Fibroblast of skin of right biceps (primary cell): ENCODE data around the gene HOXA2.

Experiments used
- DNase-seq: peaks from one replicate; pipeline ENCODE4 v3.0.0-alpha.2; 2013

The HOXA2 gene

DNA sequence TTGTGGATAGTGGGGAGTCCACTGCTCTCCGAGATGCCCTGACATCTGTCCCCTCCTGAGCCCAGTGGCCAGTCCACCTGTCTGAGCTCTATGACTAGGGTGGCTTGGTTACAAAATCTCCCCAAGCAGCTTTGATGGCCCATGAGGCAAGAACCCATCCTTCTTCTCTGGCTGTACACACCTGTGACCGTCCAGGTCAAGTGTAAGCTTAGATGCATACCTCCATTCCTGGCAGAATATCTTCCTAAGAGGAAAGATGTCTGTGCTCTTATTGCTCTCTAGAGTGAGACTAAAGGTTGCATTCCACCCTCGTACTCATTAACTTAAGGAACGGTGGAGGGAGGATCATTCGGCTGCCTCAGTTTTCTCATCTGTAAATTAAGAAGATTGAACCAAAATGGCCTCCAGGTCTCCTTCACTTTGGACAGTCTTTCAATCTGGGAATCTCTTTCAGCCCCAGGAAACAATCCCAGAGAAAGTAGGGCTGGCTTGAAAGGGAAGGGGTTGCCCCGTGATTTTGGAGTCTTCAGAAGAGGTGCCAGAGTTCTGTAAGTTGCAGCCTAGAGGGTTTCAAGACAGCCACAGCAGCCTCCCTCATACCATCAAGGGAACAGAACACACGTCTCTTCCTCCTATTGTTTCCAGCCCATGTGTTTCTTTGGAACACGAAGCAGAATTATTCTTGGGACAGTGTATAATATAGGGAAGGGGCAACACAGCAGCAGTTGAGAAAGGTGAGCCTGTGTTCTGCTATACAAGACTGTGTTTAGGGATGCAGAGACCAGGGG is 22.6 kb upstream of the HOXA2 start:
- no peak for DNase-seq

DNA sequence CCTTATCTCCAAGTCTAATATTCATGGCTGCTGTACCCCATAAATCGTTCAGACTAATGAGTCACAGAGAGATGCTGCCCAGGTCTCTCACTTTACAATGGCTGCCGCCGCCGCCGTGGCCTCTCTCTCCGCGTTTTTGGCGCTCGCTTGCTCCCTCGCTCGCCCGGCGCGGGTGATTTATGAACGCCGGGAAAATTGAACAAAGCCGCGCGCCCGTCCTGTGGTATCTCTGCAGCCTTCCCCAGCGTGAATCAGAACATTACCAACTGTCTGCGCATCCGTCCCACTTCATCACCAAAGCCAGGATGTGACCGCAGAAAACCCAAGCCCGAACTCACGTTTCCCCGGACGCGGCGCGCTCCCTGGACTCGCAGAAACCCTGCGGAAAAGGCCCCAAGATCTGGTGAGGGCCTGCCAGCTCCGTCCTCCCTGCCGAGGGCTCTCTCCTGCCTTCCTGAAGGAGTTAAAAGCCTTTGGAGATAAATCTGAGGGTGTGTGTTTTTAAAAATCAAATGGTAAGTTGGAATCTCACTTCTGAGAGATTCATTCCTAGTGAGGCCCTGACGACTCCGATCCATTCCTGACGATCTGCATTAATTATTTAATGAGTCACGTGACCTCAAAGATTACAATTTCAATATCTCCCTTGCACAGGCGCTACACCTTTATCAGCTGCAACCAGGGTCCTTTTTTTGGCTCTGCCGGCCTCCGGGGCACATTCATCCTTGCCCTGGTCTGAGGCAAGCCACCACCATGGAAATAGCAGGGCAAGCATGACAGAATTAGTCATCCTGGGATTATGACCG is 21.8 kb upstream of the HOXA2 start:
- peak; percentile 89 for DNase-seq

DNA sequence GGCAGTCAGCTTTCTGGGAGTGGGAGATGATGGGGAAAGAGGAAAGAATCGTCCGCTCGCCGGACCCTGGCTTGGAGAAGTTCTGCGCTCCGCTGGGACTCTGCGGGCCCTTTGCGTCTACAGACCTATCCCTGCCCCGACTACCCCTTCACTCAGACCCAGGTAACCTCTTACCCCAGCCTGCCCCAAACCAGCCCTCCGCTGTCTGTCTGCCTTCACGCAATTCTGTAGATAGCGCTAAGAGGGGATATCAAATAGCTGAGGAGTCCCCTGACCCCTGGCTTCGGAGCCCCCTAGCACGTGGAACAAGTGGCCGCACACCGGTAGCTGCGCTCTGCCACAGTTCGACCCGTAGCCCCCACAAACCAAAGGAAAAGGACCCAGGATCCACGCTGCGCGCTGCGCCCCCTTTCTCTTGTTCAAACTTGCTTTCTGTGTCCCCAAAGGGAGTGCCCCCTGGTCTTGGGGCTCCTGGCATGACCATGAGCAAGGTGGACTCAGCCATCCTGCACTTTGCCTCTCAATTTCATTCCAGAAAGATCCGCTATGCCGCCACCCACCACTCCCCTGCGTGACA is 21.1 kb upstream of the HOXA2 start:
- no peak for DNase-seq

DNA sequence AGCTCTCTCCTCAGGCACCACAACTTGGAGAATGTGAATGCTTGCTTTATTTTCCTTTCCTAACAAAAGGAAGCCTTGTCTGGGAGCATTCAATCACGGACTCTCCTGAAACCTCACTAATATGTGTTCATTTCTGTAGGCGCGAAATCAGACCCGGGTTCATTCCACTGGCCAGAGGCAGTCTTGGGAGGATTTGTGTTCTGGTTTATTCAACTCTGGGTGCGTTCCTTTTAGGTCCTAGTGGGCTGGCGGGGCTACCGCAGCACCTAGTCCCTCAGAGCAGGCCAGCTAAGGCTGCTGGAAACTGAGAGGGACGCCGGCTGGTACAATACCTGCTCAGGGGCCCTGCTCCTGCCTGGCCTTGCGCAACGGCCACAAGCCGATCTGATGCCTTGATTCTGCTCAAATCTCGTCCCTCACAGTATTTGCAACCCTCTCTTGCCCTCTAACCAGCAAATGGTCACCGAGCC is 20.6 kb upstream of the HOXA2 start:
- no peak for DNase-seq

DNA sequence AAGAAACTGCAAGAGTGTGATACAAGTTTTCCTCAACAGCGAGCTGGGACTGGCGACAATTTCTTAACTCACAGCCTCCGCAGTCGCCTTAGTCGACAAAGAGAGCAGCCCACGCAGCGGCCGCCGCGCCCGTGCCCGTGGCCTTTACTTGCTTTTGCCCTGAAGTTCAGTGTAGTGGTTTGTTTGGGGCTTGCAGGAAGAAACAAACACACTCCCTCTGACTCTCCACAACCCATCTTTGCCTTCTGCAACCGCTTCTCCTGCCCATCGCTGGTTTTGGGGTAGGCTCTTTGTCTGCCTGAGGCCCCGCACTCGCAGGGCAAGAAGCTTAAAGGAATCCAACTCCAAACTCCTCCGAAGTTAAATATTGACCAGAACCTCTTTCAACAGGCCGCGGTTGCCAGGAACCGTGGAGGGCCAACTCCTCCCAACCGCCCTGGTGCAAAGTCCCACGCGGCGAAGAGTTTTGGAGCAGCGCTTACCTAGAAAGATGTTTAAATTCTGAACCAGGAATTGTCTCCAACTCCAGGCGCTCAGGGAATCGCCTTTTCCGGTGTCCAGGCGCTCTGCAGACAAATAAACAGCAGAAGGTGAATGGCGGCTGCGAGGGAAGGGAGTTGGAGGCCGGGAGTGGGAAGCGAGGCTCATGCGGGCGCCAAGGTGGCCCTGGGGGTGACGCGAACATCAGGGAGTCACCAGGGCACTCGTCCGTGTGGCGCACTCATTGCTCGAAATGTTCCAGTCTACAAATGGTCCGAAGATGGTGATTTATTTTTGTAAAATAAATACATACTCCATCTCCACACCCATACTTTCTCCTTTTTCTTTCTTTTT is 19.8 kb upstream of the HOXA2 start:
- DNase-seq: no peak

DNA sequence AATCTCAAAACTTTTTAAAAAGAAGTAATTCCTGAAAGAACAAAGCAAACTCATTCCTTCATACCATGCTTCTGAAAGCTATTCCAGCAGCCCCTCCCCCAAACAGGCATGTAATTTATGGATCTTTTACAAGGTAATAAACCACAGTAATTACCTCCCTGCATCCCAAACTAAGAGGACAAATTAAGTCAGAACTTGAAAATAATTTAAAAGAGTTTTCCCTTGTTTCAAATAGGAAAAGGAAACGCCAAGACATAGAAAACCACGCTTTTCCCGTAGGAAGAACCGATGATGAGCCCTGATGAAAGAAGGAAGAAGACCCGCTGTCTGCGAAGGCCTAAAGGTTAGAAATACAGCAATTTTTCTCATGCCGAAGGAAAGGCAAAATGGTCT is 19.2 kb upstream of the HOXA2 start:
- no peak for DNase-seq

DNA sequence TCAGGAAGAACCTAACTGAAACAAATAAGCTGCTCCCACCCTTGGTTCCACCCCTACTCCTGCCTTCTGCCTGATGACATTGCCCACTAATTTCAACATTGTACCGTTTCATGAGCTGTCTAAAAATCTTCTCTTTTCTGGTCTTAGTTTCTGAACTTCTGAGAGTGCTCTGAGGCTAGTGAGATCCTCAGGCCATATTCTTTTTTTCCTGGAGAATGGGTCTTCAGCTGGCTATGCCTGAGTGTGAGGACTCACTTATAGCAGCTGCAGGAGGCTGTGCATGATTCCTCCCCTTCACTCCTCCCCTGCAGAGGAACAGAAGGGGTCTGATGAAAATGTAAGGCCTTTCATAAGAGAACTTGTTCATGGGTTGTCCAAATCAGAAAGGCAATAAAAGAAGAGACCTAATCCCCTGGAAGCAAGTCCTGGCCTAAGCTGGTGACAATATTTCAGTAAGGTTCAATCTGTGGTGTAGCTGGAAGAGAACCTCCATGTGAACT is 17.0 kb upstream of the HOXA2 start:
- no peak for DNase-seq

DNA sequence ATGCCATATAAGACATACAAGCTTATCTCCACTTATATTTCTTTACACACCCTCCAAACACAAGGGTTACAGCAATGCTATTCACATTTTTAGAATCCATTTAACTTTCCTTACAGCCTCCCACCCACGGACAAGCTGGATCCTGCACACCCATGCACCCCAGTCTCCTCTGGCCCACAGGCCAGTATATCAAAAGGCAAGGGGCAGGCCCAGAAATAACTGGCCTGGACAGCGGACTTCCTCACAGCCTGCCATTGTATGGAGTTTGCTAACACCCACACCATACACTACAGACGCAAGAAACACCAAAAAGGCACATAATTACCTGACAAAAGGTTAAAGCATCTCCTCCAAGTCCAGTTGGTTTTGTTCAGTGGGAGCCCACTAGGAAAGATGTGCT is 16.1 kb upstream of the HOXA2 start:
- DNase-seq: no peak

DNA sequence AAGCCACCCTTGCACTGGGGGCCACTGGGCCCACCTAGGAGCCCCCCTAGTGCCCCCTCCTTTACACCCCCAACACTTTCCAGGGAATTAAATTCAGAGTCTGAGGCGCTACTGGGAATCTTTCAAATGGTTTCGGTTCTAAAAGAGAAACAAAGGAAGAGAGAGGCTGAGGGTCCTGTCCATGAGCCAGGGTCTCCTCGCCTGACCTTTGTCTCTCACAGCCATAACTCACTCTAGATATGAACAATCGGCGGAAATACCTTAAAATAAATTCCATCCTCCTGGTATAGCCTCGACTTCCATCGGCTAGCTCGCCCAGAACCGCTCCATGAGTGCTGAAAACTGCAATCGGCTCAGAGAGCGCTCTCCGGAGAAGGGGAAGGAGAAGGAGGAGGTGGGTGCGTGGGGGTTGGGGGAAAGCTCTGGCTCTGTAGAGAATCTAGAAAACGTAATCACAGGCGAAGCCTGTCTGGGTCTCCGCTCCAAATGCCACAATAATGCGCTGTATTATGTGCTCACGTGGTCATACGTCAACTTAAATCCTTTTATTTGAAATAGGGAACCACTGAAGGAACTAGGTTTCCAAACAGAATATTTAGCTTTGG is 15.5 kb upstream of the HOXA2 start:
- peak; percentile 45 for DNase-seq

DNA sequence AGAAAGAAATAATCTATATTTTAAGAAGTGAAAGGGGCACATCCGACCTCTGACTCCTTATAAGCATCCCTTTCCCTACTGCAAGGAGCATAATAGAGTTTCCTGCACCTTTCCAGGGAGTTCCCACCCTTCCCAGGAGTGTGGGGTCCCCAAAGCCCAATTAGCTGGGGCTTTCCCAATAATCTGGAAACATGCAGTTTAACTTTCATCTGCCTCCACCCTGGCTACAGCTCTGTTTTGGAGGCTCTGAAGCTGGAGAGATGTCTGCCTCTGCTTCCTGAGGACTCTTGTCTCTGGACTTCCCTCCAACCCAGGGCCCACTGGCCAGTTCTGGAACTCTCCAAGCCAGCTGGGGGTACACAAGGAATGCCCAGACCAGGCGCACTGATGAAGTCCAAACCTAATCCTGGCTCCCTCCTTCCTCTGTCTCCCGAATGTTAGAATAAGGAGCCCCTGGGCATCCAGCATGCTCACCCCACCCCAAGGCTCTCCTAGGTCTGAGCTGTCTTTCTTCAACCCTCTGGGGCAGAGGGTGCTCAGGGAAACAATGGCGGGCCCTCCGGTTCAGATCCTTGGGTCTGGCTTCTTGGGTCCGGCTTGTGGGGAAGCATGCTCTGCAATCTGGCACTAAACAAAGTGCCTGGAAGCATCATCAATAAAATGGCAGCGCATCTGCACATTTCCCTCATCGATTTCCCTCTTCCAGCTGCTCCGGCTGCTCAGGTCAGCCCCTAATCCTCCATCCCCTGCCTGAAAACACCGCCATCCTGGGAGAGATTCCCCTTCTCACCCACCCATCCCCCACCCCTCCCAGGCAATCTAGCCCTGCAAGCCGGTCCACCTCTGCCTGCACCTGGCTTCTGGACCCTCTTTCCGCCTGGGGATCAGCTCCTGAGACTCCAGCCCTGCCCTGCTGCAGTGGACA is 14.7 kb upstream of the HOXA2 start:
- no peak for DNase-seq

DNA sequence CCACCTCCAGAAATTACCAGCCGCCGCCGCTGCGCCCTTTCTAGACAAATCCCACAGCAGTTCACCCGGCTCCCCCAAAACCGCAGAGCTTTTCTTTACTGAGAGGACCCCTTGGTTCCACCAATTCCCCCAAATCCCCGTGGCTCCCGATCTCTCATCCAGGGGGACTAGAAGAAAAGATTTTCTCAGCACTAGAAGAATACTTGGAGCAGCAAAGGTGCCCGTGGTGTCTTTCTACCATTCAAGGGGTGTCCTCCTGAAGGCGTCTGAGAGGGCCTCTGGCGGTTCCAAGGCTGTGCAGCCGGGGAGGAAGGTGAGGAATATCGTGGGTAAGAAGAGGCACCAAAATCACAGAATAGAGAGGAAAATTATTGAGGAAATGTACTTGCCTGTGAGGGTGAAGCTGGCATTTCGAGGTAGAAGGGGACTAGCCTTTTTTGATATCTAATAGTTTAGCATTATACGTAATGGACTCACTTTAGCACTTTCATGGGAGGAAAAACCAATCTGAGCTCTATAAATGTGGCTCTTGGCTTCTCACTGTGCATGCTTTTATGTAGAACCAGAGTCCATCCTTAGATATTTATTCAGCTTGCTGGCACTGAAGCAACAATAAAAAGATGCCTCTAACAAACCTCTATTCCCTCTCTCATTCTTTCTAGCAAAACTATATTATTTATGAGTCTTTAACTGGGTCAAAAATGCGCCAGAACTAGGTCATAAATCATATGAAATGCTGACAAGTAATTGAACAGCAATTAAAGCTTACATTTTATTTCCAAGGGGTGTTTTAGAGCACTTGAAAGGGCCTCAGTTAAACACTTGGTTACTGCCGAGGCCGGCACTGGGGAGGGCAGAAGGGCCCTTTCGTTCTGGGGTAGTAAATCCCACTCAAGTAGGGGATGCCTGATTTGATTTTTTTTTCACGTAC is 13.8 kb upstream of the HOXA2 start:
- DNase-seq: no peak

DNA sequence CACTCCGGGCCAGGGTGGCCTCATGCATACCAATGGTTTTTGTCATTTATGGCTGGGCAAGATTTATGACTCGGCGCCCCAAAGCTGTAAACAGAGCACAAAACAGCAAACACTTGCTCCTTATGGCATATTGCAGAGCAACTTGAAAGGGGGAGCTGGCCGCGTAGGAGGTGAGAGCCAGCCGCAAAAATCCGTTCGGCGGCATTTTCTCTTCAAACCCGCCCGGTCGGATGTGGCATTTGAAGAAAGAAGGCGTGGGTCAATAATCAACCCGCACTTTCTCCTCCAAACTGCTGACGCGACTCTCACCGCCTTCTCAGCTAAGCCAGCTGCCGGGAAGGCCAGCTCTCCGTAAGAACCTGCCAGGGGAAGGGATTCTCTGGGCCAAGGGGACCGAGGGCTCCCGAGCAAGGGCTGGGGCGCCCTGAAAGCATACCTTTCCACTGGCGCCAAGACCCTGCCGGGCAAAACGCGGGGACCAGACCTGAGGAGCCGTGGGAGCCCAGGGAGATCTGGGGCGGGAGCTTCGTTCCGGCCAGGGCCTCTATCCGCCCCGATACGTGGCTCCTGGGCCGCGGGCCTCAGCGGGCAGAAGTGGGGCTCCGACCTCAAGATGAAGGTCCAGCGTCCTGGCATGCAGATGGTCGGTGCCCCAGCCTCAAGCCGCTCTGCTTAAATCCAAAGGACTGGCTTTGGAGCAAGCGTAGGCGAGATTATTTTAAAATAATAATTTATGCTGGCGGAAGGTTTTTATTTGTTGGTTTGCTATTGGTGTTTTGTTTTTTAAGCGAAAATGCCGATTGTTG is 12.9 kb upstream of the HOXA2 start:
- DNase-seq: no peak

DNA sequence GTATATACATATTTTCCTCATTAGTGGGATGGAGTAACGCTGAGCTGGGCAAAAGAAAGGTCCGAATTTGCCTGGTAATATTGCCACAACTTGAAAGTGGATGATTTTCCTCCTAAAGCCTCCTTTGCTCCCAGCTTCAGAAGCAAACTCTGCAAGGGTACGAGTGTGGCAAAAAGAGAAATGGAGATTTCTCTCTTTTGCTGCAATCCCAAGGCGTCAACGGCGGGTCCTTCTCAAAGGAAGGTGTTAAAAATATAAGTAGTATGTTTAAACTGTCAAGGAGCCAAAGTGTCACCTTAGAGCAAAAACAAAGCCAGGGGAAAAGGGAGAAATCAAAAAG is 12.4 kb upstream of the HOXA2 start:
- no peak for DNase-seq

DNA sequence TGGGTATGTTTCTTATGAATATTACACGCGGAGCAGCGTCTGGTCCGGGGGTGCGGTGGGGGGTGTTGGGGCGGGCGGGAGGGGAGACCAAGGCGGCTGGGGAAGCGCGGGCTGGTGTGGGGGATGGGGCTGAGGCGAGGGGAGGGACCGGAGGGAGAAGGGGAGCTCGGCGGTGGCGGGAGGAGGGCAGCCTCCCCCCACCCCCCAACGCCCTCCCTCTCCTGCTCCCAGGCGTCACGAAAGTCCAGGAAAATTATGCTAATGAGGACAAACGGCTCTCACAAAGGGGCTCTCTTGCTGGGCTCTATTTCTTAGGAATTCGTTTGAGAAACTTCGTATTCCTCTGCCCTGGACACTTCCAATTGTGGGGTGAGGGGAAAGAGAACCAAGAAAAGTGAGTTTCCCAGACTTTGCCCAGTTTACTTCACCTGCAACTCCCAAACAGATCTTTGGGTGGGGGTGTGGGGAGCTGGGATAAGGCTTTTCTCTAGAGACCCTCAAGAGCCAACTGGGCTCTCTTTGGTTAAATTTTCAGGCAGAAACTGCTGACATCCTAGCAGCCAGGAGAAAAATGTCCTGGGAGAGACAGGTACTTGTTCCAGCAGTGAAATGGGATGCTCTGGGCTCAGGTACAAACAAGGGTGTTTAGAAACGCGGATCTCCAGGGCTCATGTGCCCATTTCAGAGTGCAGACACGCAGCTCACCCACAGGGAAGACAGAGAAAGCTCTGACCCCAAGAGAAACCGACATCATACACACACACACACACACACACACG is 11.7 kb upstream of the HOXA2 start:
- DNase-seq: peak; percentile 46

DNA sequence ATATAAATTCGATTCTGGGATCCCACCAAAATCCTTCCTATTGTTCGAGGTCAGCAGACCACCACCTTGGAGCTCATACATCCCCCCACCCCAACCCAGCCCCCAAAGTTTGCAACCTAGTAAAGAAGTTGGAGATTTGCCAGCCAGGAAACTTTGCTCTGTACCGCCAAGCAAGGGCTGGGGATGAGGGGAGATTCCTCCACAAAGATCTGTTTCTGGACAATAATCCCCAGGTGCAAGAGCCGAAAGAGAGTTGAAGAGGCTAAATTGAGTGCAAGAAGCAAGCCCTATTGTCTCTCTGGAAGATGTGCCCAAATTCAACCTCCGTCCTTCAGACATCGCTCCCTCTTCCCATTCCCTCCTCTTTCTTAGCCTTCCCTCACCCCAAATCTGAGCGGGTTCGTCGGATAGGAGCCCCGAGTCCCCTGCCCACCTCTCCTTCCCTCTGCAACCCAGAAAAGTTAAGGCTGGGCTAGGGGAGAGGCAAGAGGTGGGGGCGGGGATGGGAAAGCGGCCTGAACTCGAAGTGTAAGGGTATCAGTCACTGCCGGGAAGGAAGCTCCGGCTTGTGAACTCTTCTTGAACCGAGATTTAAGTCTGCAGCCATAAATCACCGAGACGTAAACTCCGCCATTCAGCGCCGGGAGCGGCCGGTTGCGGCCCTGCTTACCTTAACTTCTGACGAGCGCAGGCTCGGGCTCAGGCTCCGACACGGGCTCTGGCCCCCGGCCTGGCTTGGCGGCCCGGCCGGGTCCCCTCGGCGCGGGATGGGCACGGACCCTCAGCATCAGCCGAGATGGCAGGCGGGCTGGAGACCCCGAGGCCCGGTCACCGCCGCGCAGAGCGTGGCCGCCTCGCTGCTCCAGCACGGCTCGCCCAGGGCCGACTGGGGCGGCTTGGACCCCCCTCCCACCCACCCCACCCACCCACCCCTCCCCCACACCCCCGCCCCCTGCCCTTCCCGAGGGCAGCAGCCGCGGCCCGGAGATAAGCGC is 10.8 kb upstream of the HOXA2 start:
- DNase-seq: peak; percentile 83

DNA sequence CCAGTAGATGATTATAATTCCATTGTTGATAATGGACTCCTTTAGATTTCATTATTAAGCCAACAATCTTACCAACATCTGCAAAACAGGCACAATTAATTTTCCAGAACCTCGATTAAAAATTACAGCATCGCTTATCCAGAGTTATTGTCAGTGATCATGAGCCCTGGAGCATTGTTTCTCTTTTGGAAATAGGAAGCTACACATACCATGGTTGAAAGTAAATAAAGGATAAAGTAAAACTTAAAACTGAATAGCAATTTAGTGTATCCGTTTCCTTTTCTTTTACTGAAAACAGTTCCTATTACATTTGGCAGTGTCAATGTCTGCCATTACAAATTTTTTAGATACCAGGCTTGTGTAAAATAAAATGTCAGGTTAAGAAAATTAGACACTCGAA is 9.9 kb upstream of the HOXA2 start:
- no peak for DNase-seq

DNA sequence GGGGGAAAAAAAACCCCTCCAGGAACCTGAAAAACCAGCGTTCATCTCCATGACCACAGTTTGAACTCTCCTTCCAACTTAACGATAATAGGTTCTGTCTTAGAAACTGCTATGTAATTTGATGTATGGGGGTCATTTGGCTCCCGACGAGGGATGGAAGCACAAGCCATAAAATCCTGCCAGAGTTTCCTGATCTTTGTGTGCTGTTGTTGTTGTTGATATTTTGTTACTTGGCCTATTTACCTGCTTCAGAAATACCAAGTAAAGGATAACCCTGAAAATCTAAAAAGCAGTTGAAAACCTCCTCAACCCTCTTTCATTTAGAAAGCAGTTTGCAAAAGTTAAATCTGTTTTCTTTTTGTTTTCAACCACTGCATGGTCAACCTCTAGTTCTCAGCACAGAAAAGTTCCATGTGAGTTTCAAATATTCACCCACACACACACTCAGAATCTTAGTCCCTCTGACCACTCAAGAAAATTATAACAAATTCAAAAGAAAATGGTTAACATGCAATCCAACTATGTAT is 9.3 kb upstream of the HOXA2 start:
- DNase-seq: no peak
